CD4-positive, CD25-positive, alpha-beta regulatory T cell (primary cell): ENCODE data around the gene HAT1. TPM values are rescaled to one million over a fixed set of nuclear protein-coding genes. Genes with fewer than 3 reads are reported as not detected.

ENCODE experiments used
- ATAC-seq, 2 donors: fragments of 150-1000 bp; cut with Tn5 transposase; one replicate each; pipeline ENCODE4 v1.10.0; 2021; ENCODE audit warnings: low read depth in 2 of 2, moderate number of reproducible peaks in 2 of 2, moderate library complexity in 1 of 2
- DNase-seq, 3 donors: peaks; one replicate each; pipeline versions ENCODE4 v3.0.0 to v3.0.0-alpha.2; 2012 to 2022; ENCODE audit warnings: mixed read lengths in 1 of 3
- H3K27ac ChIP-seq: one replicate; pipeline ENCODE4 v1.7.0; 2013; ENCODE audit warnings: mild to moderate bottlenecking, low read length; ENCODE audit not compliant: insufficient read depth, poor library complexity, severe bottlenecking
- H3K27me3 ChIP-seq: one replicate; pipeline ENCODE4 v1.7.0; 2013; ENCODE audit warnings: low read length; ENCODE audit not compliant: control insufficient read depth, insufficient read depth
- H3K36me3 ChIP-seq: one replicate; pipeline ENCODE4 v1.7.0; 2013; ENCODE audit warnings: mild to moderate bottlenecking, low read length, moderate library complexity; ENCODE audit not compliant: control insufficient read depth, insufficient read depth
- H3K4me1 ChIP-seq: 2 replicates; pipeline ENCODE4 v1.7.0; 2013; ENCODE audit warnings: mild to moderate bottlenecking, low read length; ENCODE audit not compliant: insufficient read depth, control insufficient read depth, poor library complexity, severe bottlenecking
- H3K4me3 ChIP-seq: one replicate; pipeline ENCODE4 v1.7.0; 2013; ENCODE audit warnings: low read depth, mild to moderate bottlenecking, low read length, moderate library complexity
- H3K9me3 ChIP-seq, 2 experiments: 1 replicate in 1 of 2; 2 replicates in 1 of 2; pipeline ENCODE4 v1.7.0; 2013; ENCODE audit warnings: low read length in 2 of 2, mild to moderate bottlenecking in 1 of 2, moderate library complexity in 1 of 2; ENCODE audit not compliant: control insufficient read depth in 2 of 2
- H3K27ac Mint-ChIP-seq, 3 donors: one replicate each; pipeline ENCODE4 v1.8.0; 2020 to 2022; ENCODE audit warnings: mild to moderate bottlenecking in 3 of 3, mixed read lengths in 3 of 3, moderate library complexity in 2 of 3
- H3K27me3 Mint-ChIP-seq: one replicate; pipeline ENCODE4 v1.8.0; 2022; ENCODE audit warnings: mild to moderate bottlenecking, mixed read lengths
- H3K36me3 Mint-ChIP-seq: one replicate; pipeline ENCODE4 v1.8.0; 2020; ENCODE audit warnings: mixed read lengths
- H3K4me1 Mint-ChIP-seq, 4 donors: one replicate each; pipeline ENCODE4 v1.8.0; 2020 to 2022; ENCODE audit warnings: mixed read lengths in 4 of 4, mild to moderate bottlenecking in 1 of 4
- H3K4me3 Mint-ChIP-seq, 4 donors: one replicate each; pipeline ENCODE4 v1.8.0; 2020 to 2022; ENCODE audit warnings: mild to moderate bottlenecking in 4 of 4, mixed read lengths in 4 of 4, moderate library complexity in 3 of 4
- H3K9me3 Mint-ChIP-seq, 7 donors: one replicate each; pipeline ENCODE4 v1.8.0; 2020 to 2022; ENCODE audit warnings: mixed read lengths in 7 of 7, mild to moderate bottlenecking in 3 of 7, moderate library complexity in 2 of 7
- polyA plus RNA-seq, 4 donors: library from polyadenylated mRNA; unstranded; fragments of 300-500 nt; fragmentation: Illumina TruSeq; gene quantifications; one replicate each; pipeline ENCODE4 v1.2.3, GENCODE V29; 2021
- total RNA-seq: library from RNA; stranded (reverse); gene quantifications from one replicate; pipeline ENCODE4 v1.2.3, GENCODE V29; 2022

The HAT1 gene
- total and polyA plus RNA-seq, 5 donors from 2014 or later: 28.7 to 83.0 (median 79.2) TPM

- no peak overlapping the region for H3K4me3 Mint-ChIP-seq
- Histone ChIP-seq H3K27me3 (no peaks in the 10 kb centered on the region), H3K4me3 (no peak overlapping the region), H3K36me3 (peaks cover 10% of the 10 kb centered on the region), H3K27ac (no peak overlapping the region), H3K4me1 (peaks cover 8% of the 10 kb centered on the region), H3K9me3 (no peaks in the 10 kb centered on the region)
- no peaks in the 10 kb centered on the region for H3K9me3 Mint-ChIP-seq
- DNase-seq: no peak
- H3K36me3 Mint-ChIP-seq: peaks cover 27% of the 10 kb centered on the region
- H3K27ac Mint-ChIP-seq: no peak overlapping the region
- H3K4me1 Mint-ChIP-seq: peaks cover 18 to 37% (median 25%) of the 10 kb centered on the region in 4 donors
- no peaks in the 10 kb centered on the region for H3K27me3 Mint-ChIP-seq
- ATAC-seq: no peak
Observed at GRCh38 chr2:171952276-171952675, 30.0 kb downstream of the HAT1 start.

- Mint-ChIP-seq H3K27ac (no peak overlapping the region), H3K4me1 (peaks cover 18 to 37% (median 26%) of the 10 kb centered on the region in 4 donors), H3K9me3 (no peaks in the 10 kb centered on the region), H3K36me3 (peaks cover 27% of the 10 kb centered on the region), H3K27me3 (no peaks in the 10 kb centered on the region), H3K4me3 (no peak overlapping the region)
- DNase-seq: no peak
- H3K4me1 ChIP-seq: peaks cover 8% of the 10 kb centered on the region
- ATAC-seq: peak in 1 of 2 donors; percentile 60
- H3K27ac ChIP-seq: no peak overlapping the region
- no peak overlapping the region for H3K4me3 ChIP-seq
- H3K36me3 ChIP-seq: peaks cover 7% of the 10 kb centered on the region
- H3K27me3 ChIP-seq: no peaks in the 10 kb centered on the region
- H3K9me3 ChIP-seq: no peaks in the 10 kb centered on the region
Observed at GRCh38 chr2:171952748-171953147, 30.5 kb downstream of the HAT1 start.

DNA sequence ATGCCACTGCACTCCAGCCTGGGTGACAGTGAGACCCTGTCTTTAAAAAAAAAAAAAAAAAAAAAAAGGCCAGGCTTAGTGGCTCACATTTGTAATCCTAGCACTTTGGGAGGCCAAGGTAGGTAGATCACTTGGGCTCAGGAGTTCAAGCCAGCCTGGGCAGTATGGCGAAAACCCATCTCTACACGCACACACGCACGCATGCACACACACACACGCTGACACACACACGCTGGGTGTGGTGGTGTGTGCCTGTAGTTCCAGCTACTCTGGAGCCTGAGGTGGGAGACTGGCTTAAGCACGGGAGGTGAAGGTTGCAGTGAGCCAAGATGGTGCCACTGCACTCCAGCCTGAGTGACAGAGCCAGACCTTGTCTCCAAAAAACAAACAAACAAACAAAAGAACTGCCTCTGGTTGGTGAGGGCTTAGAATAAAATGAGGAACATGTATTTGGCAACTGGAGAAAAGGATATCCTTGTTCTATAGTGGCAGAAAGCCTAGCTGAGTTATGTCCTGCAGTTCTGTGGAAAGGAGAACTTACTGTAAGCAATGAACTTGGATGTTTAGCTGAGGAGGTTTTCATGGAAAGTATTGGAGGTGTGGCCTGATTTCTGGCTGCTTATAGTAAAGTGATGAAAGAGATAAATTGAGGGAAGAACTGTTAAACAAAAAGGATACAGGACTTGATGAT lies 34.0 kb downstream of the HAT1 start:
- no peak overlapping the region for H3K4me3 ChIP-seq
- H3K27me3 ChIP-seq: no peaks in the 10 kb centered on the region
- Mint-ChIP-seq H3K27ac (peak overlapping the region in 2 of 3 donors; percentile 7 to 17), H3K4me3 (no peak overlapping the region), H3K36me3 (peaks cover 16% of the 10 kb centered on the region), H3K27me3 (no peaks in the 10 kb centered on the region), H3K4me1 (peaks cover 14 to 49% (median 32%) of the 10 kb centered on the region in 4 donors), H3K9me3 (no peaks in the 10 kb centered on the region)
- no peak for DNase-seq
- no peak overlapping the region for H3K27ac ChIP-seq
- peaks cover 8% of the 10 kb centered on the region for H3K4me1 ChIP-seq
- H3K9me3 ChIP-seq: no peaks in the 10 kb centered on the region
- ATAC-seq: no peak
- peaks cover 4% of the 10 kb centered on the region for H3K36me3 ChIP-seq

DNA sequence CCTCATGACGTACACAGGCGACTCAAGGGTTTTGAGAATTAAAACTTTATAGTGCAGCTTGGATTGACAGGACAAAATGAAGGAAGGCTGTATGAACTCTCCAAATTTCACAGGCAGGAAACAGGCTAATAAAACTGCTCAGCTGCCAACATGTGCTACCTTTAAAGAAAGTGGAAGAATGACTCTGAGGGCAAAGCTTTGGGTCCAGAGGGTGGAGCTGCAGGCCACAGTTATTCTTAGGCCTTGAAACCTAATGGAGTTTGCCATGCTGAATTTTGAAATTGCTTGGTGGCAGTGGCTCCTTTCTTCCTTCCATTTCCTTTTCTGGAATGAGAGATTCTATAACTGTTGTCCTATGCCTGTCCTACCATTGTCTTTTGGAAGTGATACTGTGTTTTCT lies 34.8 kb downstream of the HAT1 start:
- H3K4me1 ChIP-seq: peaks cover 8% of the 10 kb centered on the region
- H3K9me3 ChIP-seq: no peaks in the 10 kb centered on the region
- DNase-seq (peak in 1 of 3 donors; percentile 38), ATAC-seq (no peak)
- H3K27me3 ChIP-seq: no peaks in the 10 kb centered on the region
- peaks cover 15 to 44% (median 31%) of the 10 kb centered on the region in 4 donors for H3K4me1 Mint-ChIP-seq
- peaks cover 16% of the 10 kb centered on the region for H3K36me3 Mint-ChIP-seq
- H3K4me3 ChIP-seq: no peak overlapping the region
- H3K27ac Mint-ChIP-seq: peak overlapping the region in 1 of 3 donors; percentile 23
- H3K36me3 ChIP-seq: peaks cover 4% of the 10 kb centered on the region
- H3K9me3 Mint-ChIP-seq: no peaks in the 10 kb centered on the region
- H3K27me3 Mint-ChIP-seq: no peaks in the 10 kb centered on the region
- no peak overlapping the region for H3K27ac ChIP-seq
- H3K4me3 Mint-ChIP-seq: no peak overlapping the region

DNA sequence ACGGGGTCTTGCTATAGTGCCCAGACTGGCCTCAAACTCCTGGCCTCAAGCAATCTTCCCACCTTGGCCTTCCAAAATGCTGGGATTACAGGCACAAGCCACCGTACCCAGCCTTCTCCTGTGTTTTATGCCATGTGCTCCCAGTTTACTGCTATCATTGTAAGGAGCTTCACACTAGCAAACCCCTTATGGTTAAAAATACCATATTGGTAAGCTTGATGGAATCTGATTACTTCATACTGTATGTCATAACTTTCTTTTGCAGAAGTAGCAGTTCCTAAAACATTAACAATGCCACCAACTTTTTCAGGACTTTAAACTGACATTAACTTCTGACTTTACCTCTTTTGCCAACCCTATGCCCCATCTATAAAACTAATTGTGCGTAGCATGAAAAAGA lies 36.2 kb downstream of the HAT1 start:
- Mint-ChIP-seq H3K4me3 (no peak overlapping the region), H3K27me3 (no peaks in the 10 kb centered on the region), H3K36me3 (peaks cover 16% of the 10 kb centered on the region), H3K27ac (no peak overlapping the region), H3K9me3 (no peaks in the 10 kb centered on the region), H3K4me1 (peaks cover 20 to 46% (median 34%) of the 10 kb centered on the region in 4 donors)
- no peak for DNase-seq
- Histone ChIP-seq H3K27me3 (no peaks in the 10 kb centered on the region), H3K9me3 (no peaks in the 10 kb centered on the region), H3K36me3 (no peaks in the 10 kb centered on the region), H3K4me3 (no peak overlapping the region), H3K27ac (no peak overlapping the region), H3K4me1 (peaks cover 15% of the 10 kb centered on the region)
- ATAC-seq: no peak

DNA sequence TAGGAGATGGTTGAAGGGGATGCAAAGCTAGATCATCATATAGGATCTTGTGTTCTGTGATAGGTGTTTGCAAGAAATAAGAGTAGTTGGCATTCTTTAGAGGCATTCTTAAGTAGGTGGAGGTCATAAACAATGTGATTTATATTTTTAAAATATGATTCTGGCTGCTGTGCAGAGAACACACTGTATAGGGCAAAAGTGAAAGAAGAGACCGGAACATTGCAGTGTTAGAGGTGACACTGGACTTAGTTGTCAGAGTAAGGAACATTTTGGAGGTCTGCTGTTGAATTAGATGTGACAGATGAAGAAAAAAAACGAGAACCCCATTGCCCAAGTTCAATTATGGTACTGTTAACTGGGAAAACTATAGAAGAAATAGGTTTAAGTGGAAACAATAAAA lies 37.7 kb downstream of the HAT1 start:
- ATAC-seq (no peak), DNase-seq (no peak)
- Histone ChIP-seq H3K36me3 (no peaks in the 10 kb centered on the region), H3K27me3 (no peaks in the 10 kb centered on the region), H3K4me3 (no peak overlapping the region), H3K4me1 (peaks cover 10% of the 10 kb centered on the region), H3K27ac (no peak overlapping the region), H3K9me3 (no peaks in the 10 kb centered on the region)
- Mint-ChIP-seq H3K4me1 (peaks cover 22 to 46% (median 36%) of the 10 kb centered on the region in 4 donors), H3K27ac (peak overlapping the region in 2 of 3 donors; percentile 2 to 24), H3K36me3 (peaks cover 7% of the 10 kb centered on the region), H3K4me3 (no peak overlapping the region), H3K27me3 (no peaks in the 10 kb centered on the region), H3K9me3 (no peaks in the 10 kb centered on the region)

DNA sequence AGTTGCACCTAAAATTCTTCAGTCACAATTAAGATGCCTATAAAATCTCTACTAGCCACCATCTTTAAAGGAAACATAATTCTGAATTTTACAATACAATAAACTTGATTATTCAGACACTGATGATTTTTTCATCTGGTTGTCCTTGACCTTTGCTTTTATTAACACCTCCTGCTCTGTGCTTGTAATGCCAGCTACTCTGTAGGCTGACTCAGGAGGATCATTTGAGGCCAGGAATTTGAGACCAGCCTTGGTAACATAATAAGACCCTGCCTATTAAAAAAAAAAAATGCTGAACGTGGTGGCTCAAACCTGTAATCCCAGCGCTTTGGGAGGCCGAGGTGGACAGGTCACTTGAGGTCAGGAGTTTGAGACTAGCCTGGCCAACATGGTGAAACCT lies 38.3 kb downstream of the HAT1 start:
- H3K4me3 ChIP-seq: no peak overlapping the region
- H3K36me3 ChIP-seq: no peaks in the 10 kb centered on the region
- peaks cover 12% of the 10 kb centered on the region for H3K4me1 ChIP-seq
- no peaks in the 10 kb centered on the region for H3K27me3 ChIP-seq
- Mint-ChIP-seq H3K4me3 (no peak overlapping the region), H3K27ac (no peak overlapping the region), H3K4me1 (peaks cover 24 to 48% (median 37%) of the 10 kb centered on the region in 4 donors), H3K9me3 (no peaks in the 10 kb centered on the region), H3K27me3 (no peaks in the 10 kb centered on the region), H3K36me3 (peaks cover 7% of the 10 kb centered on the region)
- DNase-seq (no peak), ATAC-seq (no peak)
- H3K9me3 ChIP-seq: no peaks in the 10 kb centered on the region
- no peak overlapping the region for H3K27ac ChIP-seq

DNA sequence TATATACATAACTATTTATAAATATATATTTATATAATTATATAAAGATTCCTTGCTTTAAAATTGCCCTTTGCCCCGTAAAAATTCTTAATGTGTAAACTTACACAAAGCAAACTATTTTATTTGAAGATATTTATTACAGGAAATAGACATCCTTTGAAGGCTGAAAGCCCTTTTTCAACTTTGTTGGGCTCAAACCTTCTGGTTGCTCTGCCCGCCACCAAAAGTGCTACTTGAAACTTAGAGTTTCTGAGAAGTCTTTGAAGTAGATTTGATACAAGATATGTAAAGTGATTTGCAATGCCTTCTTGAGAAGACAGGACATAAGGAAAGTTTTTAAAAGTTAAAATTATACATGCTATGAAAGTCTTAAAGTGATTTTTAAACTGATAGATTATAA lies 40.9 kb downstream of the HAT1 start:
- H3K36me3 ChIP-seq: peaks cover 15% of the 10 kb centered on the region
- H3K4me3 ChIP-seq: no peak overlapping the region
- Mint-ChIP-seq H3K4me1 (peaks cover 25 to 43% (median 36%) of the 10 kb centered on the region in 4 donors), H3K4me3 (peak overlapping the region in 1 of 4 donors; percentile 44), H3K36me3 (peaks cover 21% of the 10 kb centered on the region), H3K27me3 (no peaks in the 10 kb centered on the region), H3K9me3 (no peaks in the 10 kb centered on the region), H3K27ac (no peak overlapping the region)
- no peaks in the 10 kb centered on the region for H3K27me3 ChIP-seq
- ATAC-seq: no peak
- DNase-seq: peak in 1 of 3 donors; percentile 79
- H3K4me1 ChIP-seq: peaks cover 17% of the 10 kb centered on the region
- H3K9me3 ChIP-seq: no peaks in the 10 kb centered on the region
- H3K27ac ChIP-seq: no peak overlapping the region
